ENCODE measurements around the gene PTMA.
A peak's percentile ranks its signal among the peaks of the same experiment; 100 is the strongest.
"Not testable (repeated sequence)": the region's sequence is repeated elsewhere in the genome, so short reads cannot be mapped to it uniquely, and the experiment has no call there.

PTMA gene, protein sequence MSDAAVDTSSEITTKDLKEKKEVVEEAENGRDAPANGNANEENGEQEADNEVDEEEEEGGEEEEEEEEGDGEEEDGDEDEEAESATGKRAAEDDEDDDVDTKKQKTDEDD

DNA sequence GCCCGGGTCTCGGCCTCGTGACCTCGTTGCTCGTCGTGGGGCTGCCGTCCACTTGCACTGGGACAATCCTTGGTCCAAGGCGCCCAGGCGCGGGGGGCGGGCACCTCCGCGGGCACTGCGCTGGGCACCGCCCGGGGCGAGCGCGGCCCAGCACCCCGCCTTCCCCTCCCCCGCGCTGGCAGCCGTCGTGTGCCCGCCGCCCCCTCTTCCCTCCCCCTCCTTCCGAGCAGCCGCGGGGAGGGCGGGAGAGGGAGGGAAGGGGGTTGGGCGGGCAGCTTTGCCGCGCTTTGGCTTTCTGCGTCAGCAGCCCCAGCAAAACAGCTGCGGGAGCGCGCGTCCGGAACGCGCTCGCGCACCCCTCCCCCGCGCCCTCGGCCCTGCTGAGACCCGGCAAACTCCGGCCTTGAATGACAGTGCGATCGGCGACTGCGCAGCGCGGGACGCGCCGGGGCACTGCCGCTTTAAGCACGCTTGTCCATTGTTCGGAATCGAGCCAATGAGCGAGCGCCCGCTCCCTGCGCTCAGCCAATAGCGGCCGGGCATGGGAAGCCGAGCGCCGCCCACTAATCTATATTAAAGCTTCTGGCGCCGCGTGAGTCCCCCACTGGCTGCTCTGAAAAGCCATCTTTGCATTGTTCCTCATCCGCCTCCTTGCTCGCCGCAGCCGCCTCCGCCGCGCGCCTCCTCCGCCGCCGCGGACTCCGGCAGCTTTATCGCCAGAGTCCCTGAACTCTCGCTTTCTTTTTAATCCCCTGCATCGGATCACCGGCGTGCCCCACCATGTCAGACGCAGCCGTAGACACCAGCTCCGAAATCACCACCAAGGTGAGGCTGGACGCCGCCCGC lies at the start of gene PTMA:
Gene PTMA (plus strand): TSS at position 599 of the 846 bp plus-strand sequence. CDS start 182 bp downstream, at position 781.
- DNase-seq: peak; percentile 100

DNA sequence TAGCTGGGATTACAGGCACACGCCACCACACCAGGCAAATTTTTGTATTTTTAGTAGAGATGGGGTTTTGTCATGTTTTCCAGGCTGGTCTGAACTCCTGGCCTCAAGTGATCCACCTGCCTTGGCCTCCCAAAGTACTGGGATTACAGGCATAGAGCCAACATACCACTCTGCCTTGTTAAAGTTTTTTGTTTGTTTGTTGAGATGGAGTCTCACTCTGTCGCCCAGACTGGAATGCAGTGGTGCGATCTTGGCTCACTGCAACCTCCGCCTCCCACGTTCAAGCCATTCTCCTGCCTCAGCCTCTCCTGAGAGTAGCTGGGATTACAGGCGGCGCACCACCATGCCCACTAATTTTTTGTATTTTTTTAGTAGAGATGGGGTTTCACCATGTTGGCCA lies 48.3 kb upstream of the PTMA start:
- not testable (repeated sequence) for DNase-seq

DNA sequence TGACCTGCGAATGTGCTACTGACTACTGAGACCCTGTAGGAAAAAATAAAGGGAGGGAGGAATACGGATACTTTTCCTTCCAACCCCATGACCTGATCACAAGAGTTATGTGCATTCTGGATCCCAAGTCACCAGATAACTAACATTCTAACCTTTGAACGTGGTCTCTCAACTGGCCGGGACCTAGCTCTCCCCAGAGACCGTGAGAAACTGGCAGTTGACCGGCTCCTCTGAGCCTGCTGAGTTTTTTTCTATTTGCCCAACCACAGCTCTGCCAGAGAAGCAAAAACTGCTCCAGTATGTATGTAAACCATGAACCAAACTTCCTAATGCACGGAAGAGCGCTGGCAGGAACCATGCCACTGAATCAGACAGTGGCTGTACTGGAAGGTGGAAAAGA lies 47.5 kb upstream of the PTMA start:
- no peak for DNase-seq

DNA sequence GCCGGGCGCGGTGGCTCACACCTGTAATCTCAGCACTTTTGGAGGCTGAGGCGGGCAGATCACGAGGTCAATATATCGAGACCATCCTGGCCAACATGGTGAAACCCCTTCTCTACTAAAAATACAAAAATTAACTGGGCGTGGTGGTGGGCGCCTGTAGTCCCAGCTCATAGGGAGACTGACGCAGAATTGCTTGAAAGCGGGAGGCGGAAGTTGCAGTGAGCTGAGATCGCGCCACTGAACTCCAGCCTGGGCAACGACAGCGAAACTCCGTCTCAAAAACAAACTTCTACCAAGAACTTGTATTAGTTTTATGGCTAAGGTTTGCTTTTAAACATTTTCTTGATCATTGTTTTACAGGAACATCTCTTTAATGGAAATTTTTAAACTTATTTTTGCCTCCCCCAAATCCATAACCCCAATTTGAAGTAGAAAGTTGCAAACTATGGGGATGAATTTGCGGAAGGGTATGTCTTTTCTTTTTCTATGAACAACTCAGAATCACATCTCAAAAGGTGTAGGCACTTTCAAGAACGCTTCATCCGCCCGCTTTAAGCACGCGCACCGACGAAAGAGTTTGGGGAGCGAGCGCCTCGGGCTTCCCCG lies 46.8 kb upstream of the PTMA start:
- DNase-seq: no peak

DNA sequence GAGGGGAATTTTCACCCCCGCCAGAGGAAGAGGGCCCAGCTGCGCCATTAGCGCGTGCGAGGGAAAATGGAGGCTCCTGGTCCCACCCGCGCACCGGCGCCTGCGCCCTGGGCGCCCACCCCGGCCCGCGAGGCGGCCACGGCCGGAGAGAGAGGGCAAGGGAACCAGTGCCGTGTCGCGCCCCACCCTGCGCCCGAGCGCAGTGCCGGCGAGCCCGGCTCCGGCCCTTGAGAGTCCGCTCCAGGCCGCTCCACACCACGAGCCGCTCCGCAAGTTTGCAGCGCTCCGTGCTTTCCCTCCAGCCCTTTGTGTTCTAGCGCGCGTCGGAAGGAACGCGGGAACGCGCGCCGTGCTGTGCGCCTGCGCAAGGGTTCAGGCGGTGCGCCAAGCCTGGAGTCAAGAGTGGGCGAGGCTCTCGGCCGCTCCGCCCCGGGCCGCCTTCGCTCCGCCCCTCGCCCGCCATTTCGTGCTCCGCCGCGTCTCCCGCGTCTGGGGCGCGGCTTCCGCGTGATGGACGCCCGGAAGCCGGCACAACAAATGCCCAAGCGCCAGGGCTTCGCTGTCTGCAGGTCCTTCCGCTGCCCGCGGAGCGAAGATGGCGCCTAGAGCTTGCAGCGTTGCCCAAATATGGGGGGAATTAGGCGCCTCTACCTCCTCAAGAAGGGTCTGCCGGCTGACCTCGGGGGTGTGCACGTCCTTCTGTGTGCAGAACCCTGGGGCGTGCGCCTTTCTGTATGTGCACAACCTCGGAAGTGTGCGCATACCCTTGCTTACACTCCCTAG lies 46.1 kb upstream of the PTMA start:
- DNase-seq: peak; percentile 99

DNA sequence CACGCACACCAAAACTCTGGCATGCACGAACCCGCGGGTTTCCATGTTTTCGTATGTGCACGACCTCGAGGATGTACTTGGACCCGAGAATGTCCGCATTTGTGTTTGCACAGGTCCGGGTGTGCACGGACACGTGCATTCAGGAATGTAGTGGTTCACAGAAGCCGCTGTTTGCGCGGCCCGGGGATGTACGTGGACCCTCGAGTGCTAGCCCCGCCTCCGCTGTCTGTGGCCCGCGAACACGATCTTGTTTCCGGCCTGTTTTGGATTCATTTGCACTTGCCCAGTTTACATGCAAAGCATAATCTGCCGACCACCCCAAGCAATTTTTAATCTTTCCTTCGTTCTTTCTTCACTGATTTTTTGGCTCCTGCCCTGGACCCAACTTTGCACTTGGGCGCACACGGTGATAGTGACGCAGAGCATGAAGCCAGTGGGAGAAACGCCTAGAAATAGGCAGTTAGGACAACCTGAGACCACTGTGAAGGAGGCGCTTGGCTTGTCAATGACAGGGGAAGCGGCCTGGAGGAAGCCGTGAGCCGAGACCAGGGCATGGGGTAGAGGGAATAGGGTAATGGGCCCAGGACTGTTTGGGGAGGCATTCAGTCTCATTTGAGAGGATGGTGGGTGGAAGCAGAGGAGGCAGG lies 45.4 kb upstream of the PTMA start:
- no peak for DNase-seq

DNA sequence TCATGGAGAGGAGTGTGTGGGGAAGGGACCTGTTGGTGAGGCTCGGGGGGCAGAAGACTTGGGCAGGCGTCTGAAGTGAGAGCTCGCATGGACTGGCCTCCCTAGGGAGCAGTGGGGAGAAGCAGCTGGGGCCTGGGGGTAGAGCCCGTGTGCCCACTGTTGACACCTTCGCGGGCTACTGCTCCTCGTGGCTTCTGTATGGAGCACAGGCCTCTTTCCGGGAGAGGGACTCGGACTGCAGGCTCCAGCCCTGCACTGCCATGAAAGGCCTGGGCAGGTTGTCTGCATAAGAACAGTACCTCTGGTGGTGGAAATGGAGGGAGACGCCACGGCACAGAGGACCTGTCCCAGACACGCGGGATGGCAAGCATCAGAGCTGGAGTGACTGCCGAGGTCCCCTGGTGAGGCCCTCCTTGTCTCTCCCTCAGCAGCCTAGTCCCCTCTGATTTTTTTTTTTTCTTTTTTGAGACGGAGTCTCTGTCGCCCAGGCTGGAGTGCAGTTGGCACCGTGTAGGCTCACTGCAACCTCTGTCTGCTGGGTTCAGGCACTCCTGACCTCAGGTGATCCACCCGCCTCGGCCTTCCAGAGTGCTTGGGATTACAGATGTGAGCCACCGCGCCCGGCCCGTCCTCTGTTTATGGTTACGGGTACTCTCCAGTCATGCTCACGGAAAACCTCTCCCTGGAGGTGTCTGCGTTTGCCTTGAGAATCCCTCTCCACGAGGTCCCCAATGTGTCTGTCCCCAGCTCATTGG lies 44.7 kb upstream of the PTMA start:
- peak; percentile 30 for DNase-seq

DNA sequence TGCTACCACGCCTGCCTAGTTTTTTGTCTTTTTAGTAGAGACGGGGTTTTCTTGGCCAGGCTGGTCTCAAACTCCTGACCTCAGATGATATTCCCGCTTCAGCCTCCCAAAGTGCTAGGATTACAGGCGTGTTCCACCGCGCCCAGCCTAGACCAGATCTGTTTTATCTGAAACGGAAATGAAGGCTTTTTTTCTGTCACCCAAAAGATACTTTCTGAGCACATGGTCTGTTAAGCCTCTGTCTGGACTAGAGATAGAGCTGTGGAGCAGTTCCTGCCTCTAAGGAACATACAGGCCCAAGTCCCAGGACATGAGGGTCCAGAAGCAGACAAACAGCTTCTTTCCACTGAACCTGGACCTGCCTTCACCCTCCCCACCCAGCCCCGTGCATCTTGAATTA lies 43.6 kb upstream of the PTMA start:
- peak; percentile 87 for DNase-seq

DNA sequence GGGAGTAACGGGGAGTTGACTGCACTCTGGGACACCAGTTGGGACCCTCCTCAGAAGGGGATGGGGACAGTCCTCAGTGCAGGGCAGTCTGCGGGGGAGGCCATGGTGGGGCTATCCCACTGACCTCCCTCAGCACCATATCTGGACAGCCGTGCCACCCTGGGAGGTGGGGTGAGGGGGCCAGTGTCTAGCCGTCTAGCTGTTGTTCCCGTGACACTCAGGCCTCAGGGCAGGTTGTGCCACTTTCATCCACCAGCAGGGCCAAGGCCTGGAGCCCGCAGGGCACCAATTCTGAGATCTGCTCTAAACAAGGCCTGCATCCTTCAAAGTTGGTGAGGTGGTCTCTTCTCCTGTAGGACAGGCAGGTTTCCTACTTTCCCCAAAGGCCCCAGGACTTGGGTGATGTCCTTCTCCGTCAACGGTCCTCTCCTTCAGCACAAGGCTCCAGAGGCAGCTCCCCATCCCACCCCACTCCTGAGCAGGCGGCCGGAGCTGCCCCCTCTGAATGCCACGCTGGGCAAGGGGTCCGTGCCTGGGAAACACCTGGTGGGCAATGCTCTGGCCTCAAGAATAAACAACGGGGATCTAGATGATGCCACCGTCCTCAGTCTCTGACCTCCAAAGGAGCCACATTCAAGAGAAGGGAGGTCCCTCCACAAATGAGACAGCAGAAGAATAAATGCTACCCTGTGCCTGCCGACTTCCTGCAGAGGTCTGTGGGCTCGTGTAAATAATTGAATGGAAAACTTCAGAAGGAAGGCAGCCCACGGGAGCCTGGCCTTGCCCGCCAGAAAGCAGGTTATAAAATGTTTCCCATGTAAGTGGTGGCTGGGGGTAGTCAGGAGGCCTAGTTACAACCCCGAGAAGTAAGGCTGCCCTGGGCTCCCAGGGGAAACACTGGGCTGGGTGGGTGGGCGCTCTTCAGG lies 42.8 kb upstream of the PTMA start:
- DNase-seq: peak; percentile 56

DNA sequence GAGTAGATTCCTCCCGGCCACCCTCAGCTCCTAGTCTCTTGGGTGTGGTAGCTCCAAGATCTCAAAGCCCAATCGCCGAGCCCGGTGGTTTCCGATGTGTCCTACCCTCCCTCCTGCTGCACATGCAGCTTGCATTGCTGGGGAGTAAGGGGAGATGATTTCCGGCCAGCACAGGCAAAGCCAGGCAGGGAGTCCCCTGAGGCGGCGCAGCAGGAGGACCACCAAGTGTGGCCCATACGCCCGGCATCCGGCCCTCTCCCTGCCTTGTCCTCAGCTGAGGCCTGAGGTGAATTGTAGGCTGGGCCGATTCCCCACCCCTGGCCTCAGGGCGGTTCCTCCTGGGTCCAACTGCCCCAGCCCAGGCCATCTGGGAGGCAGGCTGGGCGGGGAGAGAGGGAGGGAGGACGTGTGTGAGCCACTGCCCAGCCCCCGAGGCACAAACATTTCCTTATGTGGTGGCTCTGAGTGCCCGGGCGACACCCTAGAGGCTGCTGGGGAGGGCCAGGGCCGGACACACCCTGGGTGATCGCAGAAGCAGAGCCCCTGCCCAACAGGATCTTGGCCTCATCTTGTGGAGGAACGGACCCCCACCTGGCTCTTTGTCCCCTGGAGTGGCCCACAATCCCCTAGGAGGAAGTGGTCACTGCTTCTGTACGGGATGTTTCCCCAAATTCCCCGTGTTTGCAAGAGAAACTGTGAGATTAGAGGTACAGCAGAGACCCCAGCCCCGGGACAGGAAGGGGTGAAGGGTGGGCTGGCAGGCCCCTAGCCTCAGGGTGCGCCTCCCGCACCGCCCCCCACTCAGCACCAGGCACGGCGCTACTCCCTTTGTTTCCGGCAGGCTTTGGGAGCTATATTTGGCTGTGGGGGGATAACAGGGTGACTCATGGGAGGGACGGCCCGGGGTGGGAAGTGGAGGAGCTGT lies 41.9 kb upstream of the PTMA start:
- DNase-seq: peak; percentile 99

DNA sequence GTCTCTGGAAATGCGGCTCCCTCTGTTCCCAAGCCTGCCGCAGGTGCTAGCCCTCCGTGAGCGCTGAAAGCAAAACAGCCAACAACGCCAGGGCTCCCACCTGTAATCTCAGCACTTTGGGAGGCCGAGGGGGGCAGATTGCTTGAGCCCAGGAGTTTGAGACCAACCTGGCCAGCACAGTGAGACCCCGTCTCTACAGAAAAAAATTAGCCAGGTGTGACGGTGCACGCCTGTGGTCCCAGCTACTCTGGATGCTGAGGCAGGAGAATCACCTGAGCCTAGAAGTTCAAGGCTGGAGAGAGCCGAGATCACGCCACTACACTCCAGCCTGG lies 41.3 kb upstream of the PTMA start:
- DNase-seq: no peak

DNA sequence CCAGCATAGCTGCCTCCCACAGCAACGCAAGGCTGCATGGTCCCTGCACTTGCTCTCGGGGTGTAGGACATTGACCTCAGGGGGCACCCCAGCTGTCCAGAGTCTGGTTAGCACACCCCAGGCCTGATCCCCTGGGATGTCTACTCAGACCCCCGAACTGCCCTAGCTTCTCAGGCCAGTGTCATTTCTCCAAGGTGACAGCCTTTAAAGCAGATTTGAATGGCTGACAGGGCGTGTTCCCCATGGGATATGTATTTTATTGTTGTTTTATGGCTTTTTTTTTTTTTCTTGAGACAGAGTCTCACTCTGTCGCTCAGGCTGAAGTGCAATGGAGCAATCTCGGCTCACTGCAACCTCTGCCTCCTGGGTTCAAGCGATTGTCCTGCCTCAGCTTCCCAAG lies 40.8 kb upstream of the PTMA start:
- no peak for DNase-seq

DNA sequence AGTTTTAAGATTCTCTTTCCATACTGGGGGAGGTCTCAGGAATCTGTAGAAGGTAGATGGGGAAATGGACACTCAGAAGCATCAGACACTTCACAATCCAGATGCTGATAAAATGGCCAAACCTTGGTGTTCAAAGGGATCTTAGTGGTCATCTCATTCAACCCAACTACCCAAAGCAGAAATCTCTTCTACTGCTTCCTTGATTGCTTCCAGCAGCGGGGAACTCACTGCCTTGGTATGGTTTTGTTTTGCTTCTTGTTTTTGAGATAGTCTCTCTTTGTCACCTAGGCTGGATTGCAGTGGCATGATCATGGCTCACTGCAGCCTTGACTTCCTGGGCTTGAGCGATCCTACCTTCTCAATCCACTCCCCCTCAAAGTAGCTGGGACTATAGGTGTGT lies 39.3 kb upstream of the PTMA start:
- DNase-seq: no peak

DNA sequence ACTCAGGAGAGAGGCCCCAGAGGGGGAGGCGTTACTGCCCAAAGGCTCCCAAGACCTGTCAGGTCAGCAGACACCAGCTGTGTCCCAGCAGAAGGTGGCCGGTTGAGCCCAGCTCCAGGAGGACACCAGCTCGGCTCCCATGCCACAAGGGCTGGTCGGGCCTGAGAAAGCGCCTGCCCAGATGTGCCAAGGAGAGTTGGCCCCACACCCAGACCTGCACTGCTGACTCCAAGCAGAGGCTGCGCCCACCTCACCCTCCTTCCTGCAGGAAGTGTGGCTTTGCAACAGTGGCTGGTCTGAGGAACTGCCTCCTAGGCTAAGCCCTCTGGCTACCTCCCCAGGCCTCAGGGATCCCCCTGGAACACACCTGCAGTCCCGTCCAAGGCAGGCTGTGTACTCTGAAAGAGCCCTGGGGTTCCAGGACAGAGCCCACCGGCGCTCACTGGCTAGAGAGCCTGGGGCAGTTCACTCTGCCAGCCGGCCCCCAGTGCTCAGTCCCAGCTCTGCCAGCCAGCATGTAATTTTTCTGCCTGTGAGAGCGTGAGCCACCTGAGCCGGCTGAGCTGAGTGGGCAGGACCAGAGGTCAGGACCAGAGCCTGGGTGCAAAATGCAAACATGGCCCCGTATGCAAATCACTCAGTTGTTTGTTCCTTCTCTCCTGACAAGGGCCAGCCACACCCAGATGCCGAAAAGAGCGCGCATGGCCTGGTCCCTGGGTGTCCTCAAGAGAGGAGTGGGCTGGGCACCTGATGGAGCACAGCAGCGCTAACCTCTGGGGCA lies 36.9 kb upstream of the PTMA start:
- DNase-seq: peak; percentile 58

DNA sequence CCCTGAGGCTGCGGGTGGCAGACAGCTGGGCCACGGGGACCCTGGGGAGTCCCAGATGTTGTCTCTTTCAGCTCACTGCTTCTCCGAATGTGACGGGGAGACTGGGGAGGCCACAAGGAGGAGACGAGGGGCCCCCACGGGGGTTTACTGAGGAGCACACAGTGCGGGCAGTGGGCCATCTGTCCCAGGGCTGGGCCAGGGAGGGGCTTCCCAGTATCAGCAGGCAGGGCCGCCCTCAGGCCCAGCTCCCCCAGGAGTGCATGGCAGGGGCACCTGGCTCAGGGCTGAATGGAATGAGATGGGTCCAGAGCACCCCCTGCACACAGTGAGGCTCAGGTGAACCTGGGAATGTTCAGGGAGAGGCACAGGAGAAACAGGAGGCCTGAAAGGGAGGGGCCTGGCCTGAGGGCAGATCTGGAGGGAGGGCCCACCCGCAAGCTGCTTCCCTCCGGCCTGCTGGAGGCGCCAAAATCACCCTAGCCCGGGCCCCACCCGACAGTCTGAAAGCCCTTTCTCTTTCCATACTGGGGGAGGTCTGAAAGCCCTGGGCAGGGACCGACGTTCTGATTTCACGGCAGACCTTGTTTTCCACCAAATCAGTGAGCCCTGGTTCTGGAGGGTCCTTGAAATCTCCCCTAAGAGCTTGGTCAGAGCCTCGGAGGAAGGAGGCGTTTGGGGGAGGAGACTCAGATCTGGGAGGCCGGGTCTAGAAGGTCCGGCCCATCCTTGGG lies 35.5 kb upstream of the PTMA start:
- DNase-seq: peak; percentile 79

DNA sequence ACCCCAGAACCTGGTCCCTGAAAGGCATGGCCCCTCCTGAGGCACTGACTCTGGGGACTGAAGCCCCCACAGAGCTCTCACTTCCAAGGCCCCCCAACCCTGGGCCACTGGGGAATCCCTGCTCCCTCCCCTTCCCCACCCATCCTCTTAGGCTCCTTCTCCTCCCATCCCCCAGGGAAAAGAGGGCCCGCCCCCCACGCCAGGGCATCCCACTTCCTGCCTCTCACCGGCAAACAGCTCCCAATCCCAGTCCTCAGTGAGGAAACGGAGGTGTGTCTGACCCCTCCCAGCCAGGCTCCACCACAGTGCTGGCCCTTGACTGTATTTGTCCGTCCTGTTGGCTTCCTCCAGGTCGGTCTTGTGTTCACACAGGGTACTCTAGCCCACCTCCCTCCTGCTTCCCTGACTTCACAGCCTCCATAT lies 35.0 kb upstream of the PTMA start:
- DNase-seq: no peak

DNA sequence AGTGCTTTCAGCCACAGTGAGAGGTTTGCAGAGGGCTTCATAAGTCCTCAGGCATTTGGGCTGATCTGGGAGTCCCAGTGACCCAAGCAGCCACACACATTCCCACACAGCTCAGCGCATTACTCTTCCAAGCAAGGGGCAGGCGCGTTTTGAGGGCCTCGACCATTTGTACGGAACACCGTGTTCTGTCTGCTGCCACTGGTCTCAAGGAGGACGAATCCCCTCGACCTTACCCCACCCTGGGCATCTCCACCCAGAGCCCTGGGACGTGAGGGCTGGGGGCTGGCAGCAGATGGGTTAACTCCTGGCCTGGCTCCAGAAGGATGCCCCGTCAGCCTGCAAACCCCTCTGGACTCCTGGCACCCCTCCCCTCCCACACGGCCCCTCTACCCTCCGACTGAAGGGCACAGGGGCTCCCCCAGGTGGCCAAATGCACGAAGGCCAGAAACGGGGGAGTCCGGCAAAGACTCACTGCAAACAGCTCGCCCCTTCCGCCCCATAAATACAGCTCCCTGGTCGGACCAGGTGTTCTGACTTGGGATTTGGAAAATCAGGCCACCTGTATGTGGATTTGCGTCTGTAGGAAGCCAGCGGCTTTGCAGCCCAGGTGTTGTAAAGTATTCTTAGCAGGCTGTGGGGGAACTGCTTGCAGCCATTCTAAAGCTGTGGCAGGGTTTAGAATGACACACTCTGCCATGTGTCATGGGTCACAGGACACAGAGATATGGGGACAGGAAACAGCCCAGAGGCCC lies 33.6 kb upstream of the PTMA start:
- DNase-seq: peak; percentile 92

DNA sequence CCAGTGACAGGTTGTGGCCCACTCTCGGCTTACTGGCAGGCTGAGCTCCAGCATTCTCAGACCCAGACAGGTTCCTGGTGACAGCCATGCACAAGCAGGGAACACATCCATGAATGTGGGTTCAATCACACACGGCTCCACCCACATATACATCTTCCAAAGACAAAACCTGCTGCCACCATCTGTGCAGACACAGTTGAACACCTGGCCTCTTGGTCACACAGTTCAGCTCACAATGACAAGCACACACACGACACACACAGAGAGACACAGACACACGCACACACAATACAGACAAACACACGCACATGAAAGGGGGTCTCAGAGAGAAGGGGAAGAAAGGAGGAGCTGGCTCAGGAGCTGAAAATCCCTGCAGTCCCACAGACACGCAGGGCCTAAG lies 32.1 kb upstream of the PTMA start:
- no peak for DNase-seq
